ENCODE data around the gene GET3. TPM values are rescaled to one million over a fixed set of nuclear protein-coding genes. Genes with fewer than 3 reads are reported as not detected.

GET3 gene
- total RNA-seq, 1 donor from 2014 or later = 43.6 TPM

DNA sequence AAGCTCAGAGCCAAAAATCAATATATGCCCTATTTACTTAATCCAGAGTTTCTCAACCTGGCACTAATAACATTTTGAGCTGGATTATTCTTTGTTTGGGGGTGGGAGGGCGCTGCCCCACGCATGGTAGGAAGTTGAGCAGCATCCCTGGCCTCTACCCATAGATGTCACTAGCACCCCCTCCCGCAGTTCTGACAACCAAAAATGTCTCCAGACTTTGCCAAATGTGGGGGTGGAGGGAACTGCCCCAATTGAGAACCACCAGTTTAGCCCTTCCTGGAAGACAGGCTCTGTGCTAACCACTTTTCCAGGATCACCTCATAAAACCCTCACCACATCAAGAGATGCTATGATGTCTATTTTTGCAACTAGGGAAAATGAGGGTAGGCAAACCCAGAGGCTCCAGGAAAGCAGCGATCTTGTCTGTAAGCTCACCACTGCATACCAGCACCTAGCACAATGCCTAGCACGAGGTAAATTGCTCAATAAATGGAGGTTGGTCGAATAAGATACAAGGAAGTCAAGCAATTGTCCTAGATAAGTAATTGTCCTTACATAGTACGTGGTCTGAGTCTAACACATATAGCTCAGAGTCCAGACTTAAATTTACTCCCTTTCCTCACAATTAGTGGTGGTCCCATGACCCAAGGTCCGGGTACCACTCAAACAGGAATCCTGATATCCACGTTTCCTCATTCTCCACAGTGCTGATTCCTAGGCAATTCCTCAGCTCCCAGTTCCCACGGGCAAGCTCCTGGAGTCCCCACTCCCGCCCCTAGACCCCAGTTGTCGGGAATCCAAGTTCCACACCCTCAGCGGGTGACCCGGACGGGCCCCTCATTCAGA is 3.7 kb upstream of the GET3 start:
- Histone ChIP-seq H3K27ac (peak overlapping the region; percentile 86 to 89), H3K27me3 (no peaks in the 10 kb centered on the region), H3K4me1 (peaks cover 23 to 28% of the 10 kb centered on the region in 2 donors), H3K36me3 (peaks cover 21 to 29% of the 10 kb centered on the region in 2 donors), H3K4me3 (peak overlapping the region; percentile 86 to 95), H3K9me3 (no peaks in the 10 kb centered on the region)
- no peak for TF ChIP-seq CTCF (IDR thresholded peaks at IDR 0.05)
- no peak for DNase-seq (ENCODE audit: low spot score in 2 of 2)
- intact Hi-C loops (cut with DNase I) = loop anchor here (1.0 to 10.0 kb wide), 2 partner anchors 10 to 439 kb away; partner anchors contain the start of genes TNPO2 and ZNF44

GRCh38 chr19:12737835-12738351 is 596 bp downstream of the GET3 start:
- Histone ChIP-seq H3K4me1 (peaks cover 17 to 24% of the 10 kb centered on the region in 2 donors), H3K27ac (peak overlapping the region; percentile 78 to 90), H3K36me3 (peaks cover 8 to 32% of the 10 kb centered on the region in 2 donors), H3K9me3 (no peaks in the 10 kb centered on the region), H3K4me3 (peak overlapping the region; percentile 70 to 80), H3K27me3 (no peaks in the 10 kb centered on the region)
- no peak for DNase-seq (ENCODE audit: low spot score in 2 of 2)
- intact Hi-C loops (cut with DNase I) = loop anchor here (1.0 to 10.0 kb wide), 3 partner anchors 56 to 443 kb away; partner anchors contain the start of genes DHPS and ZNF44
- no peak for TF ChIP-seq CTCF (IDR thresholded peaks at IDR 0.05)

DNA sequence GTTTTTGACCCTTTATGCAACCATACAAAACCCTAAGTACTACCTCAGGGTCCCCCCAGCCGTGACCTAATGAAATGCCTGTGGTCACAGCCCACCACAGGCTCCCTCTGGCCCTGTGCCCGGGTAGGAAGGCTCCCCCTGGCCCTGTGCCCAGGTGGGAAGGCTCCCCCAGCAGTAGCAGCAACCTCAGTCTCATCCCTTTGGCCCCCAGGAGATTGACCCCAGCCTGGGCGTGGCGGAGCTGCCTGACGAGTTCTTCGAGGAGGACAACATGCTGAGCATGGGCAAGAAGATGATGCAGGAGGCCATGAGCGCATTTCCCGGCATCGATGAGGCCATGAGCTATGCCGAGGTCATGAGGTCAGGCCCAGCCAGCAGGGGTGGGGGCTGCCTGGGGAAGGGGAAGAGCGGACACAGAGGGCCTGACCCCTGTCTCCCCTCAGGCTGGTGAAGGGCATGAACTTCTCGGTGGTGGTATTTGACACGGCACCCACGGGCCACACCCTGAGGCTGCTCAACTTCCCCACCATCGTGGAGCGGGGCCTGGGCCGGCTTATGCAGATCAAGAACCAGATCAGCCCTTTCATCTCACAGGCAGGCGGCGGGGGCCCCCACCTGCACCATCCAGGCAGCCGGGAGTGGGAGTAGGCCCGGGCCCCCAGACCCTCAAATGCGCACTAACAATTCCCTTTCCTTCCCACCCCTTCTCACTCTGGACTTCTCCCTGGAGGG is 8.0 kb downstream of the GET3 start:
- no peak for DNase-seq (ENCODE audit: low spot score in 2 of 2)
- intact Hi-C loops (cut with DNase I) = no loop called here
- H3K27me3 ChIP-seq = no peaks in the 10 kb centered on the region
- H3K27ac ChIP-seq = no peak overlapping the region
- no peak for TF ChIP-seq CTCF (IDR thresholded peaks at IDR 0.05)
- H3K4me1 ChIP-seq = no peaks in the 10 kb centered on the region
- H3K9me3 ChIP-seq = no peaks in the 10 kb centered on the region
- peaks cover 36 to 62% of the 10 kb centered on the region in 2 donors for H3K36me3 ChIP-seq
- H3K4me3 ChIP-seq = no peak overlapping the region

DNA sequence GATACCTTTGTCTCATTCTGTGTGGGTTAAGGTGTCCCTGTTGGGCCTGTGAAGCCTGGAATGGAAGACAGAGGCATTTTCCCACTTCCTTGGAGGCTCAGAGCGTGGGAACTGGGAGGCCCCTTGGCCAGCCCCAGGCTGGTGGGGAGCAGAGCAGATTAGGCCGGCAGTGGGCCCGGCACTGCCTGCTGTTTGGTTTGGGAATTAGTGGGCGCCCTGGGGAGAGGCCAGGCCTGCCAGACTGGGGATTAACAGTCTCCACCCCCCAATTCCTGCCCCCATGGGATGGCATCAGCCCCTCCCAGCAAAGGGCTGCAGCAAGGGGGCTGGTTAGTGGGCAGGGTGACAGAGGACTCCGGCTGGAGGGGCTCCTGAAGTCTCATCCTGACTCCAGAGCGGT is 11.2 kb downstream of the GET3 start:
- H3K9me3 ChIP-seq = no peaks in the 10 kb centered on the region
- no peak for TF ChIP-seq CTCF (IDR thresholded peaks at IDR 0.05)
- no peaks in the 10 kb centered on the region for H3K27me3 ChIP-seq
- peaks cover 36 to 40% of the 10 kb centered on the region in 2 donors for H3K36me3 ChIP-seq
- H3K27ac ChIP-seq = no peak overlapping the region
- H3K4me3 ChIP-seq = no peak overlapping the region
- intact Hi-C loops (cut with DNase I) = no loop called here
- no peaks in the 10 kb centered on the region for H3K4me1 ChIP-seq
- DNase-seq (ENCODE audit: low spot score in 2 of 2) = no peak

DNA sequence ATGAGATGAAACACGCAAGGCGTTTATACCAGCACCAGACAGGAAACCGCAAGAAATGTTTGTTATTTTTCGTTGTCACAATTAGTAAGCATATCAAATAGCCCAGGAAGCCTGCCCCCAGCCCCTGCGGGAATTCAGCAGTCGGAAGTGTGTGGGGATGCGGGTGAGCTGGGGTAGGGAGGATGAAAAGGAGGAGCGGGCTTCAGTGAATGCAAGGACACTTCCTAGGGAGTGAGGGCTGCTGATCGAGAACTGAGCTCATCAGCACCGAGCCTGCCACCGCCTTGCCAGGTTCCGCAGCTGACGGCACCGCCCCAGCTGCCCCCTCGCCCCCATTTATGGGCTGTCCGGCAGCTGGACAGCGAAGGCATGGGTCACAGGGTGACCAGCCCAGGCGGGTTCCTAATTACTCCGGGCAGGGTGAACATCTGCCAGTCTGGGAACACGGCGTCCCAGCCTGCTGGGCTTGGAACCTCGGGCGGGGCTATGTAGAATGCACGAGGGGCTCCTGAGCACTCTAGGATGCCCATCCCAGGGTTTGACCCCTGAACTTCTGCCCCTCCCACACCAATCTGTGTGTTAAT is 12.7 kb downstream of the GET3 start:
- Histone ChIP-seq H3K4me3 (no peak overlapping the region), H3K27ac (no peak overlapping the region), H3K4me1 (no peaks in the 10 kb centered on the region), H3K9me3 (no peaks in the 10 kb centered on the region), H3K36me3 (peaks cover 28 to 32% of the 10 kb centered on the region in 2 donors), H3K27me3 (no peaks in the 10 kb centered on the region)
- TF ChIP-seq CTCF (IDR thresholded peaks at IDR 0.05) = no peak
- DNase-seq (ENCODE audit: low spot score in 2 of 2) = no peak
- intact Hi-C loops (cut with DNase I) = no loop called here

Measured in ascending aorta (tissue), 2 donors.